GM11168 (cell line): ENCODE results near the gene SLC35F3.

Source experiments
- in situ Hi-C: fragments of 300-500 bp; cut with MboI; formaldehyde crosslinking; loops from one replicate; pipeline ENCODE4 v1.12.0; 2022; ENCODE audit warnings: low sequenced_read_pairs; ENCODE audit not compliant: unreplicated experiment

The SLC35F3 gene

DNA sequence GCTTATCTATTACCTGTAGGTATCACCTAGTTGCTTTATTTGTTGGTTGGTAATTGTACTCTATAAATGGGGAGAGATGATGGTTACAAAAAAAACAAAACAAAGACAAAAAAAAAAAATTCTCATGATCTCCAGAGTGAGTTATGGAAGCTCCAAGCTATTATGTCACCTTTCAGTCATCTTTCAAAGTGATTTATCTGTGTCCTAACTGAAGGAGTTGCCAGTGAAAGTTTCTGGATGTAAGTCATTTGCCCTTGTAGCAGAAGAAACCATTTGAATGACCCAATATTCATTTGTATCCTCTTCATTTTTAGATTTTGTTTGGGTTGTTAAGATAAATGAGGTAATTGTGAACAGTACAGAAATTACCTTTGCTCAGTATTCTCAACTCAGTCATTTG is 3.6 kb downstream of the SLC35F3 start:
- in situ Hi-C loops = no loop called here

- in situ Hi-C loops = no loop called here
Measured at GRCh38 chr1:233909195-233909594, 4.7 kb downstream of the SLC35F3 start.

DNA sequence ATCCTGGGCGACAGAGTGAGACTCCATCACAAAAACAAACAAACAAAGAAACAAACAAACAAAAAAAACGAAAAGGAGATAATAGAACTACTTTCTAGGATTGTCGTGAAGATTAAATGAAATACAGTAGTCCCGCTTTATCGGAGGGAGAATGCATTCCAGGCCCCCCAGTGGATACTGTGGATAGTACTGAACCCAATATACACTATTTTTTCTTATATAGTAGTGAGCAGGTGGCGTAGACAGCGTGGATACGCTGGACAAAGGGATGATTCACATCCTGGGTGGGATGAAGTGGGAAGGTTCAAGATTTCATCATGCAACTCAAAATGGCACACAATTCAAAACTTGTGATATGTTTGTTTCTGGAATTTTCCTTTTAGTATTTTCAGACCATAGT is 8.0 kb downstream of the SLC35F3 start:
- in situ Hi-C loops = no loop called here

DNA sequence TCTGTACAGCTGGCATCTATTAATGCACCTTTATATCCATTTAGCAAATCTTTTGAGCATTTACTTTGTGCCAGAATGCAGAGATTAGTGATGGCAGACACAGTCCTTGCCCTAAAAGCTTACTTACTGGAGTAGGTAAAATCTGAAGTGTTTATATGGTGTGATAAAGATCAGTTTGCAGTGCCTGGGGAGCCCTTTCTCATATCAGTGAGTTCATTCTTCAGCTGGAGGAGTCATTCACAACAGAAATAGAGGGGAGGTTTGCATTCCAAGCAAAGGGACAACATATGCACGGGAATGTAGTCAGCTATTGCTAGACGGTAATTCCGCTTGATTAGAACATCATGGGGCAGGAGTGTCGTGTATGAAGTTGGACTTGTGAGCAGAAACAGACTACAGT is 8.4 kb downstream of the SLC35F3 start:
- in situ Hi-C loops = no loop called here

GRCh38 chr1:233916706-233917105 is 12.2 kb downstream of the SLC35F3 start:
- in situ Hi-C loops = no loop called here

DNA sequence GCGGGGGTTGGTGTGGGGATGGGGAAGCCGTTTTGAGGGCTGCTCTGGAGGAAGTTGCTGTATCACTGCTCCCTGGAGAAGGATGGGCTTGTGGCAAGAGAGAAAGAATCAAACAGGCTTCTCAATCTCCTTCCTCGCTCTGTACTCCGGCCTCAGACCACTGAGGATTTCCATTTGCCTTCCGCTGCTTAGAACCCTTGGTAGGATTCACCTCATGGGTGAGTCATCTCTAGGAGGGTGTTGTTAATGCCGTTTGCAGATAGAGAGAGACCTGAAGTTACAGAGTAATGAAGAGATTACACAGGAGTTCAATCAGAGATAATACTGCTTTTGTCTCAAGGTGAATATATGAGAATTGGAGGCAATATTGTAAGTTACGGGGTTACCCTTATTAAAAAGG is 15.3 kb downstream of the SLC35F3 start:
- in situ Hi-C loops = no loop called here

- in situ Hi-C loops = no loop called here
Measured at GRCh38 chr1:233928123-233928522, 23.6 kb downstream of the SLC35F3 start.

GRCh38 chr1:233933339-233933738 is 28.9 kb downstream of the SLC35F3 start:
- in situ Hi-C loops = no loop called here

- in situ Hi-C loops = no loop called here
Measured at GRCh38 chr1:233935297-233935868, 30.9 kb downstream of the SLC35F3 start.

DNA sequence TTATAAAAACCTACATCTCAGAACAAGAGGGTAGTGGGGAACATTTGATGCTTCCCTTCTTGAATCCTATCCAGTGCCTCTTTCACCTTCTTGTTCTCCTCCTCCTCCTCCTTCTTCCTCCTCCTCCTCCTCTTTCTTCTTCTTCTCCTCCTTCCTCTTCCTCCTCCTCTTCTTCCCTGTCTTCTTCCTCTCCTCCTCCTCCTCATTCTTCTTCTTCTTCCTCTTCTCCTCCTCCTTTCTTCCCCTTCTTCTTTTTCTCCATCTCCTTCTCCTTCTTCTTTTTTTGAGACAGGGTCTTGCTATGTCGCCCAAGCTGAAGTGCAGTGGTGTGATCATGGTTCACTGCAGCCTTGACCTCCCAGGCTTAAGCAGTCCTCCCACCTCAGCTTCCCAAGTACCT is 31.9 kb downstream of the SLC35F3 start:
- in situ Hi-C loops = no loop called here

- in situ Hi-C loops = no loop called here
Measured at GRCh38 chr1:233936842-233937241, 32.4 kb downstream of the SLC35F3 start.

DNA sequence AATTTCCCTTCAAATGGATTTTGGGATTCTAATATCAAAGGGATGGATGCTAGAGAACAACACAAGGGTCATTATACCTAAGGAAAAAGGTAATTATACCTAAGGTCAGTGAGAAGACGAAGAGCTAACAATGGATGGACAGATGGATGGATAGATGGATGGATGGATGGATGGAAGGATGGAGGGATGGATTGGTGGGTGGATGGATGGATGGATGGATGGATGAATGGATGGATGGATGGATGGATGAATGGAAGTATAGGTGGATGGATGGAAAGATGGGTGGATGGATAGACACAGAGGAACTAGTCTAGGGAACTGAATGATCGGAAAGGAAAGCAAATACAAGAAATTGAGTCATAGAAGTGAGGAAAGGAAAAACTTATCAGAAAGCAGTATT is 34.0 kb downstream of the SLC35F3 start:
- in situ Hi-C loops = no loop called here

- in situ Hi-C loops = no loop called here
Measured at GRCh38 chr1:233939451-233939850, 35.0 kb downstream of the SLC35F3 start.

GRCh38 chr1:233940908-233941307 is 36.4 kb downstream of the SLC35F3 start:
- in situ Hi-C loops = no loop called here

- in situ Hi-C loops = no loop called here
Measured at GRCh38 chr1:233944601-233945000, 40.1 kb downstream of the SLC35F3 start.

DNA sequence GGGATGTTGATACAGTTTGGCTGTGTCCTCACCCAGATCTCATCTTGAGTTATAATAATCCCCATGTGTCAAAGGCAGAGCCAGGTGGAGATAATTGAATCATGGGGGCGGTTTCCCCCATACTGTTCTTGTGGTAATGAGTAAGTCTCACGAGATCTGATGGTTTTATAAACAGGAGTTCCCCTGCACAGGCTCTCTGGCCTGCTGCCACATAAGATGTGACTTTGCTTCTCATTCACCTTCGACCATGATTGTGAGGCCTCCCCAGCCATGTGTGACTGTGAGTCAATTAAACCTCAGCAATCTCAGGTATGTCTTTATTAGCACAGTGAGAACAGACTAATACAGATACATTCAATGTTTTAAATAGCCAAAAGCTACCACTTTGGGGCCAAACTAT is 41.1 kb downstream of the SLC35F3 start:
- in situ Hi-C loops = no loop called here

GRCh38 chr1:233945979-233946378 is 41.5 kb downstream of the SLC35F3 start:
- in situ Hi-C loops = no loop called here

GRCh38 chr1:233946724-233947123 is 42.2 kb downstream of the SLC35F3 start:
- in situ Hi-C loops = no loop called here

- in situ Hi-C loops = no loop called here
Measured at GRCh38 chr1:233951804-233952203, 47.3 kb downstream of the SLC35F3 start.

- in situ Hi-C loops = no loop called here
Measured at GRCh38 chr1:233957691-233958090, 53.2 kb downstream of the SLC35F3 start.

GRCh38 chr1:233959102-233959501 is 54.6 kb downstream of the SLC35F3 start:
- in situ Hi-C loops = no loop called here

DNA sequence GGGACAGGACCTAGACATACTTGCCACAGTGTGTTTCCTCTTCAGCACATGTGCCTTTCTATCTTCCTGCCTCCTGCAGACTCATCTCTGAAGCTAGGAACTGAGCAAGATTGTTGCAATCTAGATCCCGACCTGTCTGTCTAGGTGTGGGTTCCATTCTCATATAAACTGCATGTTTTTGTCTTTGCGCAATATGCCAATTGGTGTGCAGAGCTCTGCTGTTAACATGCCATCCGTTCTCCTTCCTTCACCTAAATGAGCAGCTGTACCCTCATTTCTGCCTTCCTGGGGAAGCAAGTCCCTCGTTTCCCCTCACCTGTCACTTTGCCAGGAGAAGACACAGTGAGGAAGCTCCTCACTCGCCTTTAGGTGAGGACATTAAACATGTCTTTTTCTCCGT is 55.5 kb downstream of the SLC35F3 start:
- in situ Hi-C loops = no loop called here

GRCh38 chr1:233960386-233960785 is 55.9 kb downstream of the SLC35F3 start:
- in situ Hi-C loops = no loop called here
